ENCODE data around the gene CMPK2.

The CMPK2 gene

DNA sequence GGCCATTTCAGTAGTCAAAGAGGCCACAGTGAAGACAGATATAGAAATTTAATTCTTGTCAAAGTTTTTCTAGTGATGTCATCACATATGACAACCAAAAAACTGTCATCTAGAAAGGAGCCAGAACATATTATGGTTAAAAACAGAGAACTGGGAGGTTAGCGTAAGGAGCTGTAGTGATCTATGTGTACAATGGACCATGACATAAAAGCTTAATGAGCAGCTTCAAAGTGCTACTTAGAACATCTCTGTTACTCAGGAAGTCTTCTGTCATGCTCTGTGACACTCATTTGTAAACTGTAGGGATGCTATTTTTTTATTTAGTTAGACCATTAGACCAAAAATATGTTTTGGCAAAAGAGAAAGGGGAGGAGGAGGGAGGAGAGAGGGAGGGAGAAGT is 57.3 kb downstream of the CMPK2 start:
- no peak for DNase-seq

DNA sequence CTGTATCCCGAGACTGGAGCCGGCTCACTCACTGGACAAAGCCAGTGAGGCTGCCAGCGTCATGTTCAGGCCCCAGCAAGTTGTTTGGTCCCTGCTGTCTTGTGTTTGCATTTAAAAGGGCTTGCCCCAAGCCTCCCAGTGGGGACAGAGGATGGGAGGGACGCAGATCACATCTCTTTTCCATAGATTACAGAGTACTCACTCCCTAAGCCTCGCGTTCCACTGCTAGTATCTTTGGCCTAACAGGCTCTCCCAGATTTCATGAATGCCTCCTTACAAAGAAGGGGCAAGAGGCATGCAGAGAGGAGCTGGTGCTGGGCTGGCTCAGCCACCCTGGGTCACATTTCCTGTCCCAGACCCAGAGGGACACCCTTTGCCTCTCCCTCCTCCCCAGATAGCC is 59.1 kb downstream of the CMPK2 start:
- no peak for DNase-seq

- no peak for DNase-seq
Observed at GRCh38 chr2:6800553-6800952, 65.2 kb downstream of the CMPK2 start.

Measured in NCI-H2081 (cell line).